ENCODE measurements around the gene ZSCAN10.

GRCh38 chr16:3140603-3141427 lies 41.7 kb upstream of the ZSCAN10 start:
- no peak for TF ChIP-seq CREB1 (IDR thresholded peaks at IDR 0.05; ENCODE audit: low read depth)
- TF ChIP-seq EP300 (IDR thresholded peaks at IDR 0.05; ENCODE audit: borderline replicate concordance) = no peak
- TF ChIP-seq RAD21 (IDR thresholded peaks at IDR 0.05; ENCODE audit: low read depth) = no peak
- TF ChIP-seq REST (IDR thresholded peaks at IDR 0.05; ENCODE audit: low read depth) = no peak
- TF ChIP-seq MAX (IDR thresholded peaks at IDR 0.05) = no peak
